Trophoblast cell (in vitro differentiated cells and primary cell): ENCODE results near the gene UST.

Source experiments
- DNase-seq, 2 donors: peaks; one replicate each; pipeline ENCODE4 v3.0.0-alpha.2; 2016
- H2AFZ ChIP-seq: 2 replicates; pipeline ENCODE4 v1.6.1; 2013; ENCODE audit warnings: low read length, moderate library complexity, mild to moderate bottlenecking; ENCODE audit not compliant: insufficient read depth, poor library complexity
- H2AK5ac ChIP-seq: 2 replicates; pipeline ENCODE4 v1.6.1; 2013; ENCODE audit warnings: mild to moderate bottlenecking, low read length
- H2BK120ac ChIP-seq: 2 replicates; pipeline ENCODE4 v1.6.1; 2013; ENCODE audit warnings: low read length, mild to moderate bottlenecking, moderate library complexity; ENCODE audit not compliant: insufficient read depth, poor library complexity
- H2BK12ac ChIP-seq: 2 replicates; pipeline ENCODE4 v1.6.1; 2013; ENCODE audit warnings: mild to moderate bottlenecking, low read length, moderate library complexity
- H2BK5ac ChIP-seq: 2 replicates; pipeline ENCODE4 v1.6.1; 2013; ENCODE audit warnings: low read length, low read depth, moderate library complexity, mild to moderate bottlenecking; ENCODE audit not compliant: poor library complexity
- H3K14ac ChIP-seq: 2 replicates; pipeline ENCODE4 v1.6.1; 2013; ENCODE audit warnings: mild to moderate bottlenecking, low read length
- H3K18ac ChIP-seq: 2 replicates; pipeline ENCODE4 v1.6.1; 2013; ENCODE audit warnings: mild to moderate bottlenecking, low read length
- H3K23ac ChIP-seq: 2 replicates; pipeline ENCODE4 v1.6.1; 2013; ENCODE audit warnings: low read length
- H3K27ac ChIP-seq: 2 replicates; pipeline ENCODE4 v1.5.1; 2013; ENCODE audit warnings: low read depth, mild to moderate bottlenecking, inconsistent platforms, low read length, moderate library complexity
- H3K27me3 ChIP-seq: 2 replicates; pipeline ENCODE4 v1.6.1; 2013; ENCODE audit warnings: inconsistent platforms, mild to moderate bottlenecking, low read length, moderate library complexity; ENCODE audit not compliant: insufficient read depth
- H3K36me3 ChIP-seq, 2 experiments: 1 replicate in 1 of 2; 2 replicates in 1 of 2; pipeline ENCODE4 v1.6.1; 2013; ENCODE audit warnings: low read length in 2 of 2, mild to moderate bottlenecking in 2 of 2, moderate library complexity in 1 of 2; ENCODE audit not compliant: insufficient read depth in 2 of 2, control insufficient read depth in 1 of 2
- H3K4ac ChIP-seq: 2 replicates; pipeline ENCODE4 v1.6.1; 2013; ENCODE audit warnings: low read depth, mild to moderate bottlenecking, low read length, moderate library complexity
- H3K4me1 ChIP-seq, 2 experiments: 1 replicate in 1 of 2; 2 replicates in 1 of 2; pipeline ENCODE4 v1.6.1; 2013; ENCODE audit warnings: low read length in 2 of 2, mild to moderate bottlenecking in 2 of 2, moderate library complexity in 1 of 2; ENCODE audit not compliant: insufficient read depth in 2 of 2, control insufficient read depth in 1 of 2
- H3K4me2 ChIP-seq: 2 replicates; pipeline ENCODE4 v1.6.1; 2013; ENCODE audit warnings: inconsistent platforms, mild to moderate bottlenecking, low read length, moderate library complexity
- H3K4me3 ChIP-seq: 2 replicates; pipeline ENCODE4 v1.5.1; 2013; ENCODE audit warnings: mild to moderate bottlenecking, low read depth, low read length, inconsistent platforms
- H3K79me1 ChIP-seq: one replicate; pipeline ENCODE4 v1.6.1; 2013; ENCODE audit warnings: low read length
- H3K79me2 ChIP-seq: 2 replicates; pipeline ENCODE4 v1.6.1; 2013; ENCODE audit warnings: low read length, mild to moderate bottlenecking; ENCODE audit not compliant: control insufficient read depth, insufficient read depth, poor library complexity
- H3K9ac ChIP-seq: 2 replicates; pipeline ENCODE4 v1.6.1; 2013; ENCODE audit warnings: mild to moderate bottlenecking, low read length
- H3K9me3 ChIP-seq: 2 replicates; pipeline ENCODE4 v1.6.1; 2013; ENCODE audit warnings: low read depth, mild to moderate bottlenecking, control low read depth, inconsistent platforms, low read length; ENCODE audit not compliant: insufficient read depth
- H4K12ac ChIP-seq: 2 replicates; pipeline ENCODE4 v1.6.1; 2013; ENCODE audit warnings: low read depth, mild to moderate bottlenecking, low read length, moderate library complexity
- H4K8ac ChIP-seq: 2 replicates; pipeline ENCODE4 v1.6.1; 2013; ENCODE audit warnings: low read depth, mild to moderate bottlenecking, low read length, moderate library complexity
- H4K91ac ChIP-seq: one replicate; pipeline ENCODE4 v1.6.1; 2013; ENCODE audit warnings: low read depth, mild to moderate bottlenecking, low read length, moderate library complexity
- WGBS: extraction: QIAGEN DNeasy Blood & Tissue Kit; methylation state at CpG from one replicate; pipeline ENCODE4 v1.1.7; 2013; ENCODE audit warnings: missing lambda C conversion rate; ENCODE audit not compliant: insufficient read length, insufficient coverage; ENCODE audit errors: extremely low coverage; 5-methylcytosine and 5-hydroxymethylcytosine counted together

UST gene

GRCh38 chr6:149125309-149125708 lies 378.5 kb downstream of the UST start:
- H3K27me3 ChIP-seq = no peaks in the 10 kb centered on the region
- H4K8ac ChIP-seq = no peak overlapping the region
- H2BK12ac ChIP-seq = no peak overlapping the region
- no peak overlapping the region for H3K18ac ChIP-seq
- no peak overlapping the region for H2AK5ac ChIP-seq
- no peak for DNase-seq
- H3K79me2 ChIP-seq = no peaks in the 10 kb centered on the region
- no peak overlapping the region for H3K27ac ChIP-seq
- H3K4ac ChIP-seq = no peak overlapping the region
- H2BK5ac ChIP-seq = no peak overlapping the region
- H3K9ac ChIP-seq = no peak overlapping the region
- WGBS = no CpG with 5 or more reads among the region's 1 CpG
- no peak overlapping the region for H3K14ac ChIP-seq
- H3K4me3 ChIP-seq = no peak overlapping the region
- H3K23ac ChIP-seq = no peak overlapping the region
- H3K4me1 ChIP-seq = peaks cover 4 to 8% of the 10 kb centered on the region in 2 experiments
- no peak overlapping the region for H2AFZ ChIP-seq
- H3K4me2 ChIP-seq = no peak overlapping the region
- no peak overlapping the region for H4K91ac ChIP-seq
- no peak overlapping the region for H2BK120ac ChIP-seq
- H3K79me1 ChIP-seq = no peaks in the 10 kb centered on the region
- H3K36me3 ChIP-seq = no peaks in the 10 kb centered on the region
- no peak overlapping the region for H4K12ac ChIP-seq
- no peaks in the 10 kb centered on the region for H3K9me3 ChIP-seq
